ENCODE data around the gene SPINDOC.

GRCh38 chr11:63770763-63771162, 42.5 kb upstream of the SPINDOC start:
- TF ChIP-seq, protein P1, sequence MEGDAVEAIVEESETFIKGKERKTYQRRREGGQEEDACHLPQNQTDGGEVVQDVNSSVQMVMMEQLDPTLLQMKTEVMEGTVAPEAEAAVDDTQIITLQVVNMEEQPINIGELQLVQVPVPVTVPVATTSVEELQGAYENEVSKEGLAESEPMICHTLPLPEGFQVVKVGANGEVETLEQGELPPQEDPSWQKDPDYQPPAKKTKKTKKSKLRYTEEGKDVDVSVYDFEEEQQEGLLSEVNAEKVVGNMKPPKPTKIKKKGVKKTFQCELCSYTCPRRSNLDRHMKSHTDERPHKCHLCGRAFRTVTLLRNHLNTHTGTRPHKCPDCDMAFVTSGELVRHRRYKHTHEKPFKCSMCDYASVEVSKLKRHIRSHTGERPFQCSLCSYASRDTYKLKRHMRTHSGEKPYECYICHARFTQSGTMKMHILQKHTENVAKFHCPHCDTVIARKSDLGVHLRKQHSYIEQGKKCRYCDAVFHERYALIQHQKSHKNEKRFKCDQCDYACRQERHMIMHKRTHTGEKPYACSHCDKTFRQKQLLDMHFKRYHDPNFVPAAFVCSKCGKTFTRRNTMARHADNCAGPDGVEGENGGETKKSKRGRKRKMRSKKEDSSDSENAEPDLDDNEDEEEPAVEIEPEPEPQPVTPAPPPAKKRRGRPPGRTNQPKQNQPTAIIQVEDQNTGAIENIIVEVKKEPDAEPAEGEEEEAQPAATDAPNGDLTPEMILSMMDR (IDR thresholded peaks at IDR 0.05; ENCODE audit: low read depth, low read length, missing input control), result no peak
- TF ChIP-seq TAF1 (conservative IDR thresholded peaks at IDR 0.05) (no peak), JUND (IDR thresholded peaks at IDR 0.05) (no peak), SP1 (IDR thresholded peaks at IDR 0.05) (no peak), REST (IDR thresholded peaks at IDR 0.05) (no peak), RXRA (IDR thresholded peaks at IDR 0.05) (no peak)

All from liver (tissue), 3 donors.